Fibroblast of lung (primary cell): ENCODE results near the gene NRIP3. TPM values are rescaled to one million over a fixed set of nuclear protein-coding genes. Genes with fewer than 3 reads are reported as not detected.
A peak's percentile ranks its signal among the peaks of the same experiment; 100 is the strongest.

Experiments
- DNase-seq, 2 donors: peaks; one replicate each; pipeline versions ENCODE4 v3.0.0 to v3.0.0-alpha.2; 2010; ENCODE audit warnings: low read depth in 2 of 2
- H2AFZ ChIP-seq: 2 replicates; pipeline ENCODE4 v1.5.1; 2012; ENCODE audit warnings: low read length, control low read depth, inconsistent platforms
- H3K27ac ChIP-seq: 2 replicates; pipeline ENCODE4 v1.5.1; 2011; ENCODE audit warnings: low read length, control low read depth; ENCODE audit not compliant: insufficient read depth
- H3K27me3 ChIP-seq: 2 replicates; pipeline ENCODE4 v1.5.1; 2011; ENCODE audit warnings: mild to moderate bottlenecking, low read length; ENCODE audit not compliant: control insufficient read depth, insufficient read depth
- H3K36me3 ChIP-seq: 2 replicates; pipeline ENCODE4 v1.5.1; 2011; ENCODE audit warnings: low read length; ENCODE audit not compliant: control insufficient read depth, insufficient read depth
- H3K4me1 ChIP-seq: 2 replicates; pipeline ENCODE4 v1.5.1; 2011; ENCODE audit warnings: low read length; ENCODE audit not compliant: control insufficient read depth, insufficient read depth; ENCODE audit errors: extremely low read depth
- H3K4me2 ChIP-seq: 2 replicates; pipeline ENCODE4 v1.5.1; 2011; ENCODE audit warnings: low read length, control low read depth; ENCODE audit not compliant: insufficient read depth; ENCODE audit errors: extremely low read depth
- H3K4me3 ChIP-seq, 4 experiments: fragments of 200-600 bp in 1 of 4; sonication (generic) in 1 of 4; replicated peaks in 1 of 4; 2 replicates each; pipeline ENCODE4 v1.5.1; 2011 to 2016; ENCODE audit warnings: low read length in 4 of 4, low read depth in 3 of 4, mild to moderate bottlenecking in 3 of 4, control low read depth in 2 of 4, inconsistent platforms in 1 of 4, mixed read lengths in 1 of 4; ENCODE audit not compliant: insufficient read depth in 1 of 4; ENCODE audit errors: control extremely low read depth in 1 of 4
- H3K79me2 ChIP-seq: 2 replicates; pipeline ENCODE4 v1.5.1; 2012; ENCODE audit warnings: mild to moderate bottlenecking, low read length, inconsistent platforms; ENCODE audit not compliant: control insufficient read depth, insufficient read depth
- H3K9ac ChIP-seq: 2 replicates; pipeline ENCODE4 v1.5.1; 2011; ENCODE audit warnings: mild to moderate bottlenecking, low read length, control low read depth; ENCODE audit not compliant: insufficient read depth
- H3K9me3 ChIP-seq: 2 replicates; pipeline ENCODE4 v1.5.1; 2012; ENCODE audit warnings: low read depth, low read length; ENCODE audit not compliant: control insufficient read depth, insufficient read depth
- H4K20me1 ChIP-seq: 2 replicates; pipeline ENCODE4 v1.5.1; 2011; ENCODE audit warnings: low read length; ENCODE audit not compliant: control insufficient read depth, insufficient read depth; ENCODE audit errors: extremely low read depth
- EZH2 ChIP-seq: IDR thresholded peaks from 2 replicates; pipeline ENCODE4 v1.5.1; 2012; ENCODE audit warnings: low read length, control low read depth, mild to moderate bottlenecking; ENCODE audit errors: missing control alignments
- polyA plus RNA-seq, 2 donors: library from polyadenylated mRNA; depleted of rRNA in 1 of 2; stranded (reverse) in 1 of 2; unstranded in 1 of 2; fragments of >200 nt; gene quantifications; 2 replicates each; pipeline ENCODE4 v1.2.1, GENCODE V29; 2011 to 2012; ENCODE audit warnings: missing spikeins in 1 of 2
- total RNA-seq: library from RNA; depleted of rRNA; stranded (reverse); fragments of >200 nt; gene quantifications from 2 replicates; pipeline ENCODE4 v1.2.1, GENCODE V29; 2014
- TF ChIP-seq, protein P1 (sequence below), 2 donors: IDR thresholded peaks in 1 of 2; conservative IDR thresholded peaks in 1 of 2; 1 replicate in 1 of 2; 2 replicates in 1 of 2; pipeline ENCODE4 v1.5.1; 2011 to 2012; ENCODE audit warnings: low read length in 2 of 2, control low read depth in 1 of 2, inconsistent platforms in 1 of 2, low read depth in 1 of 2, mild to moderate bottlenecking in 1 of 2

Gene NRIP3
- total and polyA plus RNA-seq, 2 donors (not counting 1 experiment from before 2014, with no cell fraction given), result 8.8 to 11.7 TPM

DNA sequence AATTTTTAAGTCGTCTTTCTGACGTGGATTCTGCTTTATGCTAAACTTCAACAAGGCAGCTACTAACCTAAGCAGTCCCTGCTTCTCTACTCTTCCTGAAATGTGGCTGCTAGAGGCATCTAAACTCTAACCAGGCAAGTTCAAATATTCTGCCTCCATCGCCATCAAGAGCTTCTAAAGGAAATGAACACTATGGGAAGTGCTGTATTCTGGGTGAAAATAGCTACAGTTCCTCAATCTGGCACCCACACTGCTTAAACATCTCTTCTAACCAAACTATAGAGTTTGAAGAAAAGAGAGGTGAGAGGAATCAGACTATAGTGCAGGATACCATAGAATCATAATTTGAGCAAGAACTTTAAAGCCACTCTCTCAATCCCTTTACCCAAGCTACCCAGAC is 6.3 kb downstream of the NRIP3 start:
- H3K27me3 ChIP-seq, result no peaks in the 10 kb centered on the region
- H2AFZ ChIP-seq, result no peak overlapping the region
- TF ChIP-seq, protein P1, sequence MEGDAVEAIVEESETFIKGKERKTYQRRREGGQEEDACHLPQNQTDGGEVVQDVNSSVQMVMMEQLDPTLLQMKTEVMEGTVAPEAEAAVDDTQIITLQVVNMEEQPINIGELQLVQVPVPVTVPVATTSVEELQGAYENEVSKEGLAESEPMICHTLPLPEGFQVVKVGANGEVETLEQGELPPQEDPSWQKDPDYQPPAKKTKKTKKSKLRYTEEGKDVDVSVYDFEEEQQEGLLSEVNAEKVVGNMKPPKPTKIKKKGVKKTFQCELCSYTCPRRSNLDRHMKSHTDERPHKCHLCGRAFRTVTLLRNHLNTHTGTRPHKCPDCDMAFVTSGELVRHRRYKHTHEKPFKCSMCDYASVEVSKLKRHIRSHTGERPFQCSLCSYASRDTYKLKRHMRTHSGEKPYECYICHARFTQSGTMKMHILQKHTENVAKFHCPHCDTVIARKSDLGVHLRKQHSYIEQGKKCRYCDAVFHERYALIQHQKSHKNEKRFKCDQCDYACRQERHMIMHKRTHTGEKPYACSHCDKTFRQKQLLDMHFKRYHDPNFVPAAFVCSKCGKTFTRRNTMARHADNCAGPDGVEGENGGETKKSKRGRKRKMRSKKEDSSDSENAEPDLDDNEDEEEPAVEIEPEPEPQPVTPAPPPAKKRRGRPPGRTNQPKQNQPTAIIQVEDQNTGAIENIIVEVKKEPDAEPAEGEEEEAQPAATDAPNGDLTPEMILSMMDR (conservative IDR thresholded peaks at IDR 0.05 in 1 of 2, IDR thresholded peaks at IDR 0.05 in 1 of 2; ENCODE audit: low read depth in 1 of 2, low read length in 2 of 2), result no peak
- TF ChIP-seq EZH2, result no peak
- H3K4me3 ChIP-seq, result no peak overlapping the region
- H4K20me1 ChIP-seq, result no peaks in the 10 kb centered on the region
- H3K9ac ChIP-seq, result no peak overlapping the region
- H3K4me2 ChIP-seq, result no peak overlapping the region
- H3K27ac ChIP-seq, result no peak overlapping the region
- no peaks in the 10 kb centered on the region for H3K79me2 ChIP-seq
- peaks cover 3% of the 10 kb centered on the region for H3K4me1 ChIP-seq
- no peaks in the 10 kb centered on the region for H3K9me3 ChIP-seq
- no peaks in the 10 kb centered on the region for H3K36me3 ChIP-seq
- no peak for DNase-seq

- Histone ChIP-seq H3K36me3 (no peaks in the 10 kb centered on the region), H3K27me3 (no peaks in the 10 kb centered on the region), H3K79me2 (no peaks in the 10 kb centered on the region), H2AFZ (peak overlapping the region; percentile 38), H3K4me3 (no peak overlapping the region), H3K9me3 (no peaks in the 10 kb centered on the region), H3K4me1 (peaks cover 9% of the 10 kb centered on the region), H3K9ac (no peak overlapping the region), H3K4me2 (peak overlapping the region; percentile 18), H4K20me1 (no peaks in the 10 kb centered on the region), H3K27ac (no peak overlapping the region)
- TF ChIP-seq EZH2, result no peak
- TF ChIP-seq, protein P1 (conservative IDR thresholded peaks at IDR 0.05 in 1 of 2, IDR thresholded peaks at IDR 0.05 in 1 of 2; ENCODE audit: low read depth in 1 of 2, low read length in 2 of 2), result no peak
- DNase-seq, result peak; percentile 37 to 62
Measured at GRCh38 chr11:8989453-8989852, 14.3 kb downstream of the NRIP3 start.

- Histone ChIP-seq H3K79me2 (no peaks in the 10 kb centered on the region), H3K36me3 (no peaks in the 10 kb centered on the region), H4K20me1 (no peaks in the 10 kb centered on the region), H3K27me3 (no peaks in the 10 kb centered on the region), H3K9me3 (no peaks in the 10 kb centered on the region), H3K4me3 (no peak overlapping the region), H3K4me2 (no peak overlapping the region), H2AFZ (no peak overlapping the region), H3K4me1 (peaks cover 9% of the 10 kb centered on the region), H3K27ac (no peak overlapping the region), H3K9ac (no peak overlapping the region)
- TF ChIP-seq, protein P1 (conservative IDR thresholded peaks at IDR 0.05 in 1 of 2, IDR thresholded peaks at IDR 0.05 in 1 of 2; ENCODE audit: low read depth in 1 of 2, low read length in 2 of 2), result no peak
- no peak for TF ChIP-seq EZH2
- DNase-seq, result peak in 1 of 2 donors; percentile 74
Measured at GRCh38 chr11:8988329-8989234, 15.2 kb downstream of the NRIP3 start.
